Body of pancreas (tissue), 4 donors: Measurements from ENCODE around the gene C1orf94.

Experiments used
- CTCF ChIP-seq, 7 experiments: fragments of 450-650 bp in 4 of 7; fragments of 200-600 bp in 3 of 7; sonication (generic) in 3 of 7; IDR thresholded peaks; one replicate each; pipeline ENCODE4 v1.5.1; 2016 to 2019; ENCODE audit warnings: antibody characterized with exemption in 7 of 7
- POLR2A ChIP-seq, 3 donors: fragments of 450-650 bp; IDR thresholded peaks; one replicate each; pipeline ENCODE4 v1.6.1; 2016; ENCODE audit warnings: antibody characterized with exemption in 3 of 3, mild to moderate bottlenecking in 2 of 3

GRCh38 chr1:34190692-34191091, 14.0 kb downstream of the C1orf94 start:
- no peak for TF ChIP-seq CTCF (IDR thresholded peaks at IDR 0.05)
- TF ChIP-seq POLR2A (IDR thresholded peaks at IDR 0.05): no peak
